ENCODE data around the gene SLC25A42. TPM values are rescaled to one million over a fixed set of nuclear protein-coding genes. Genes with fewer than 3 reads are reported as not detected.

SLC25A42 gene
- total RNA-seq, 2 experiments from 2014 or later: 8.0 to 10.3 TPM

Other genes starting within 250 kb of the SLC25A42 start
- 10 to 100 TPM; 78.9 to 84.6 TPM for gene UPF1, start 232.0 kb upstream of the SLC25A42 start, total RNA-seq
- gene CERS1, start 167.8 kb upstream of the SLC25A42 start, total RNA-seq: under 1 TPM; 0.19 to 0.28 TPM
- 100 to 1,000 TPM; 169 to 174 TPM for gene COPE, start 144.6 kb upstream of the SLC25A42 start, total RNA-seq
- gene DDX49, start 144.3 kb upstream of the SLC25A42 start, total RNA-seq: 10 to 100 TPM; 87.4 to 89.2 TPM
- gene HOMER3, start 122.8 kb upstream of the SLC25A42 start, total RNA-seq: not detected
- gene SUGP2, start 30.5 kb upstream of the SLC25A42 start, total RNA-seq: 10 to 100 TPM; 74.2 to 81.8 TPM
- gene ARMC6, start 30.4 kb upstream of the SLC25A42 start, total RNA-seq: 10 to 100 TPM; 51.3 to 54.0 TPM
- 10 to 100 TPM; 24.2 to 25.8 TPM for gene TMEM161A, start 74.5 kb downstream of the SLC25A42 start, total RNA-seq
- 1 to 10 TPM; 1.6 to 2.3 TPM for gene MEF2B, start 106.3 kb downstream of the SLC25A42 start, total RNA-seq
- gene BORCS8, start 128.2 kb downstream of the SLC25A42 start, total RNA-seq: 10 to 100 TPM; 29.8 to 31.1 TPM
- gene RFXANK, start 128.3 kb downstream of the SLC25A42 start, total RNA-seq: 10 to 100 TPM; 84.6 to 85.4 TPM
- gene NR2C2AP, start 139.4 kb downstream of the SLC25A42 start, total RNA-seq: 10 to 100 TPM; 46.0 to 47.6 TPM
- gene NCAN, start 148.0 kb downstream of the SLC25A42 start, total RNA-seq: not detected
- gene TM6SF2, start 209.3 kb downstream of the SLC25A42 start, total RNA-seq: not detected